HCEC 1CT (cell line): ENCODE data around the gene CD300LD.
"Not testable (repeated sequence)": the region's sequence is repeated elsewhere in the genome, so short reads cannot be mapped to it uniquely, and the experiment has no call there.

Experiments used
- DNase-seq: peaks from one replicate; pipeline ENCODE4 v3.0.0-alpha.2; 2017

Gene CD300LD

GRCh38 chr17:74592087-74592990, at the start of gene CD300LD:
CD300LD (minus strand) TSS chr17:74592283; CDS start chr17:74592202, 81 bp downstream.
- no peak for DNase-seq

DNA sequence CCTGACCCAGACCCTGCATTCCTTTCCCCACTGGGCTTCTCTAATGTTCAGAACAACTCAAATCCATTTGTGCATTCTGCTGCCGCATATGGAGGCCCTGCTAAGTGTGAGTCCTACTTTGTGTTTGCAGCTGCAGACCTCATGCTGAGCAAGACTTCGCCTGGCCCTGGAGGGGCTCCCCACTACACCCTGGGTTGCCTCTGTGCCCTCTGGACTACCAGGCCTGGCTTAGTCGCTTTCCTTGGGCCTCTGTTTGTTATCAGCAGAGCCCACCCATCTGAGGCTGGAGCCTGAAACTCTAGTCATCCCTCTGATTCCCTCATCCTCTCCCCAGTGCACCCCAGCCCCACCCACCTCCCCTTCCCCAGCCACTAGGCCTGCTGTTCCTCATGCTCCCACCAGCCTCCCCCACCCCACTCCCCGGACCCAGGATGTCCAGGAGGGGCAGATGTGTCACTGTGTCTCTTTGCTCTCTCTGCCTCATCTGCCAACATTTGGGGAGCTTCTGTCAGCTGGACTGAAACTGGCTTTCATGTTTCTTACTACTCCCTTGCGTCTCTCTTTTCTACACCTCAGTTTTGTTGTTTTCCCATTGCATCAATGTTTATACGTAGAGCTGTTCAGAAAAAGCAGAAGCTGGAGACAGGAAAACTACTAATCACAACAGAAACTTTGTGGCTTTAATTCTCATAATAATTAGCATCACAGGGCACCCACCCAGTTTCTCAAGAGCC, 49.3 kb upstream of the CD300LD start:
- no peak for DNase-seq

DNA sequence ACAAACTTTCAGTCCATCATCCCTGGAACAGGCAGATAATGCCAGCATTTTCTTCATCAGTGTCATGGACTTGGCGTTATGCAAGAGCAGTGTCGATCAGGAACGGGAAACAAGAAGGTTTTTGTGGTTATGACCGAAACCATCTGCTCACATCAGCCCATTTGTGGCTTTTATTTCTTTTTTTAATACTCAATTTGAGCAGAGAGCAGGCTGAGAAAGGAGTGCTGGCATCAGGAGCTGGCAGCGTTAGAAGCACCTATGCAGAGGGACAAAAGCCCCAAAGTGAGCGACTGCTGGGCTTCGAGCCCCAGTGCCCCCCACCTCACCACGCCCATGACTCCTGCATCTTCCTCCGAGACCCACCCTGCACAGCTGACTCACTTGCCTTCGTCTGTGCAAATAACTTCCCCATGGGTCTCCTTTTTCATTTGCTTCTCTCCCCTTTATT, 47.6 kb upstream of the CD300LD start:
- no peak for DNase-seq

DNA sequence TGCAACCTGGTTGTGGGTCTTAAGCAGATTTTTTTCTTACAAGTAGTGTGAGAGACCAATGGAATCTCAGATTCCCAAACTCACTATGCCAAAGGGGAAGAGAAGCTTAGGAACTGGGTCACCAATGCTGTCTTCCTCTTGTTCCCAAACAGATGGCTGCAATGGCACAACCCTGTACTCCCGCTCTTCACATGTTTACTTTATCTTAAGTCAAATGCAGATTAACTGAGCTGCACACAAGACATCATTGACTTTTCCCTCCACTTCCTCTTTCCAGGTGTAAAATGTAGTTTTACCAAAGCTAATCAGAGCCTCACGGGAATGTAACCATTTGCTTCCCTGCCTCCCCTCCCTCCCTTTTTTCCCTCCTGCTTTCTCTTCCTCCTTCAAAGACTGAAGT, 45.8 kb upstream of the CD300LD start:
- DNase-seq, result no peak

GRCh38 chr17:74637265-74637664, 45.2 kb upstream of the CD300LD start:
- DNase-seq, result no peak

DNA sequence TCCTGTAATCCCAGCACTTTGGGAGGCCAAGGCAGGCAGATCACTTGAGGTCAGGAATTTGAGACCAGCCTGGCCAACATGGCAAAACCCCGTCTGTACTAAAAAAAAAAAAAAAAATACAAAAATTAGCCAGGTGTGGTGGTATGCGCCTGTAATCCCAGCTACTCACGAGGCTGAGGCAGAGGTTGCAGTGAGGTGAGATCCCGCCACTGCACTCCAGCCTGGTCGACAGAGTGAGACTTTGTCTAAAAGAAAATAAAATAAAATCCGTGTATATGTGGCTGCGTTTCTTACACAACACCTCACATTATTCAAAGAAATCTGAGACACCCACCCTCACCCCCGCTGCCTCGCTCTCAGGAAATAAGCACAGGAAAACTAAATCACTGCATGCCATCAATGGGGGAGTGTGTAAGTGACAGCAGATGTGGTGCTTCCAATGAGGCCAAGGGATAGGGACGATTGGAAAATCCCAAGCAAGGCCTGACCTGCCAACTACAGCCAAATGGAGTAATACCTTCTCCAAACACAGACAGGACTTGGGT, 44.5 kb upstream of the CD300LD start:
- DNase-seq, result not testable (repeated sequence)

GRCh38 chr17:74635418-74635817, 43.3 kb upstream of the CD300LD start:
- no peak for DNase-seq

- DNase-seq, result no peak
These were observed 41.2 kb upstream of the CD300LD start for GRCh38 chr17:74633326-74633725.

DNA sequence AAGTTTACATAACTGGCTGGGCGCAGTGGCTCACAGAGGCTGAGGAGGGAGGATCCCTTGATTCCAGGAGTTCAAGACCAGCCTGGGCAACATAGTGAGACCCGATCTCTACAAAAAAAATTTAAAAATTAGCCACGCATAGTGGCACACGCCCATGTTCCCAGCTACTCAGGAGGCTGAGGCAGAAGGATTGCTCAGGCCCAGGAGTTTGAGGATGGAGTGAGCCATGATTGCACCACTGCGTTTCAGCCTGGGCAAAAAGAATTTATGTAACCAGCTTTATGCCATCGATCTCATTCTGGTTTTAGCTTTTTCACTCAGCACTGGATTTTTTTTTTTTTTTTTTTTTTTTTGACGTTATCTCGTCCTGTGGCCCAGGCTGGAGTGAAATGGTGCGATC, 40.5 kb upstream of the CD300LD start:
- DNase-seq, result no peak

DNA sequence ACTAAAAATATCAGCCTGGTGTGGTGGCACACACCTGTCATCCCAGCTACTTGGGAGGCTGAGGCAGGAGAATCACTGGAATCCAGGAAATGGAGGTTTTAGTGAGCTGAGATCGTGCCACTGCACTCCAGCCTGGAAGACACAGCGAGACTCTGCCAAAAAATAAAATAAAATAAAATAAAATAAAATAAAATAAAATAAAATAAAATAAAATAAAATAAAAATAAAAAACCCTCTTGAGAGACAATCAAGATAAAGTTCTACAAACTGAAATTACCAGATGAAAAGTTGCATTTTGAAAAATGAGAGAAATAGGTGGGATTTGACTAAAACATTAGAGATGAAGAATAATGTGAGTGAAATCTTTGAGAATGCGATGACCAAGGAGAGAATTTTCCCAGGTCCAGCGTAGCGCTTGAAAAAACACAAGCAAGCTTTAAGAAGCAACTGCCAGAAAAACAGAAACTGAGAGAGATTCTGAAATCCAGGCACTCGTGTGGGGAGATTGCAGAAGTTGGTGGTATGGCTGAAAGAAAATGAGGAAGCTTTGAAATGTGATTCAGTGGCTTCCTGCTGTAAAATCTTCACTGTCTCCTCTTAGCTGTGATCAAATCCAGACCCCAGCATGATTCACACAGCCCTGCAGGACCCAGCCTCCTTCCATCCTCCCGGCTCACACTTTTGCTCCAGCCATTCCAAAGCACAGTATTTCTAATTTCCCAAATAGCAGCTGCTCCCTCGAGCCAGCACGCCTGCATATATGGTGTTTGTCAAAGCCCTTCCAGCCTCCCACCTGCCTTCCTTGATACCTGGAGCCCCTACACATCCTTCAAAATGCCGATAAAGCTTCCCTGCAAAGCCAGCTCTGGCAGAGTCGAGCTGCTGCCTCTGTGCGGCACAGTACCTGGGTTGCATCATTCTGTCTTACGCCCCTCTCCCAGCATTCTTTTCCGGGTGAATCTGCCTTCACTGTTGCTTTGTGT, 39.7 kb upstream of the CD300LD start:
- DNase-seq, result no peak

DNA sequence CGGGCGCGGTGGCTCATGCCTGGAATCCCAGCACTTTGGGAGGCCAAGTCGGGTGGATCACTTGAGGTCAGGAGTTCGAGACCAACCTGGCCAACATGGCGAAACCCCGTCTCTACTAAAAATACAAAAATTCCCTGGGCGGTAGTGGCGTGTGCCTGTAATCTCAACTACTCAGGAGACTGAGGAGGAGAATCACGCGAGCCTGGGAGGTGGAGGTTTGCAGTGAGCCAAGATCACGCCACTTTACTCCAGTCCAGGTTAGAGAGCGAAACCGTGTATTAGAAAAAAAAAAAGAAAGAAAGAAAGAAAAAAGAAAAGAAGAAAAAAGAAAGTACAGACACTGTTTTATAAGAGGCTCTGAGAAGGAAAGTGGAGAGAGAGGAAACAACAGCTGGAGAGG, 38.2 kb upstream of the CD300LD start:
- DNase-seq, result not testable (repeated sequence)

GRCh38 chr17:74625661-74626060, 33.6 kb upstream of the CD300LD start:
- no peak for DNase-seq

DNA sequence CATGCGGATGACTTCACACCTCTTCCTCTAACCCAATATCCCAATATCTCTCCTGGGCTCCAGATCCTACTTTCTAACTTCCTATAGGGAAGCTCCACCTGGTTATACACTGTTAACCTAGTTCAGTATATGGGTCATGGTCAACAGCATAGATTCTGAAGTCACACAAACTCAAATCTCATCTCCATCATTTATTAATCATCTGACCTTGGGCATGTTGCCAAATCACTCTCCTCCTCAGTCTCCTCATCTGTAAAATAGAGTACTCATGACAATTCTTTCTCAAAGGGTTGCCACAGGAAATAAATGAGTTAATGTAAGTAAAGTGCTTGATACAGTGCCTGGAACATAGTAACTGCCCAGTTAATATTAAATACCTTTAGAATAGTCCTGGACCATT, 32.0 kb upstream of the CD300LD start:
- DNase-seq, result no peak

GRCh38 chr17:74623693-74624093, 31.6 kb upstream of the CD300LD start, which contains the start of gene CD300E:
CD300E (minus strand) TSS chr17:74623738; CDS start chr17:74623621, 117 bp downstream.
- DNase-seq, result no peak

DNA sequence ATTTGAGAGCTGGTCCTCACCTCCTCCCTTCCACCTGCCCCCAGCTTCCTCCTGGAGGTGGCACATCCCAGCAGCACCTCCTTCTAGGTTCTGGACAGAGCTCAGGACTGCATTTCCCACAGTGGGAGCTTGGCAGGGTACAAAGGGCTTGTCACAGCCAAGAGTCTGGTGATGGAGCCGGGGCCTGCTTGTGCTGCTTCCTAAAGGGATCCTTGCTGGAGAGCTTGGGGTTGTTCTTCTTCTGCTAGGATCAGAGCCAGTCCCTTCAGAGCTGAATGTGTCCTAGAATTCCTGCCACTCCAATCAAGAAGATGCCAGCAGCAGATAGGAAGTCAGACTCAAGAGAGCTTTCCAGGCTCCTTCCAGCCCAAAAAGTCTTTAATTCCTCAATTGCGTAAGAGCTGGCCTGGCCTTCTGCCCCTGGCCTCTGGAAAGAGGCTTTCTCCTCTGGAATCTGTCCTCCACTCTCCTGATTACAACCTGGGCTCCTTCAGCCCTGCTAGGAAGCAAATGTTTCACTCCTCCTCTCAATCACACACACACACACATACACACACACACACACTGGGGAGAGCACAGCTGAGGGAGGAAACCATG, 27.1 kb upstream of the CD300LD start:
- no peak for DNase-seq

DNA sequence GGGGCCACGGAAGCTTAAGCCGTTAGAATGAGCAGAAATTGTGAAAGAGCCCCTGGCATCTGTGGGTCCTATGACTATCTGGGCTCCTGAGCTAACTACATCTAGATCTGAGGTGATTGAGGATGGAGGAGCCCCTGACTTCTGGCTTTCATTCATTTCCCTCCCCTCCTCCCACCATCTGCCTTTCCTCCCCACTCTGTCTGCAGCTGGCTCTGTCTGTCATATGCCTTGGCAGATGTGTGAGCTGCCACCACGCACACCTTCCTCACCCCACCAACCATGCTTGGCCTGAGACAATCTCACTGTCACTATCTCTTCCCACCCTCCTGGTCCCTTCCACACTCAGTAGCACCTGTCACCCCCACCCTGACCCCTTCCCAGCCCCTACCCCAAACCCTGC, 26.4 kb upstream of the CD300LD start:
- DNase-seq, result no peak

- DNase-seq, result no peak
These were observed 24.6 kb upstream of the CD300LD start for GRCh38 chr17:74616696-74617095.

GRCh38 chr17:74612046-74612445, 20.0 kb upstream of the CD300LD start:
- DNase-seq, result no peak

DNA sequence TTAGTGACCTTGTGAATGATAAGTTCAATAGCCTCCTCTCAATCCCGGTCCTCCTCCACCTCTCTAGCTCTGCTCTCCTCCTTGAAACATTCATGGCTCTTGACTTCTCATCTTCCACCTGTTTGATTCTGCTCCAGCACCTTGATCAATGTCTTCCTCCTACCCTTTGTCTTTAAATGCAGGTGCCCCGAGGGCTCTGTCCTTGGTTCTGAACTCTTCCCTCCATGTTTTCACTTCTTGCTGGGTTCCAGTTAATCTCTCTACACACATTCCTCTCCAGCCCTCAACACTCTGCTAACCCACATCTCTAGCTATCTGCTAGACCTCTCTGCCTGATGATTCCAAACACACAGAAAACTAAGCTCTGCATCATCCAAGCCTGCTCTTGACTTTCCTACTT, 18.0 kb upstream of the CD300LD start:
- no peak for DNase-seq

DNA sequence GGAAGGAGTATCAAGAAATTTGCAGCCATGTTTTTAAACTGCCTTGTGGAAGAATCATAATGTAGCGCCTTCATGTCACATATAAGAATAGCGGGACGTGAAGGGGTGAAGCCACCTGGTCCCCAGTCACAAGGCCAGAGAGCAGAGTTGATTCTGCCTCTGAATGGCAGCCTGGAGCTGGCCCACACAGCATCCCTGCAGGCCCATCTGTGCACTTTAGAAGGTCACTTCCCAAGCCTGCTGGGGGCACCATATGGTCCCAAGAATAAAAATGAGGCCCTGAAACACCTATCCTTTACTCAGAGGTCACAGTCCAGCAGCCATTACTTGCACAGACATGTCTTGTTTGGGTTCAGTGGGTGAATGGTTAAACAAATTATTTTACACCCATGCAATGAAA, 16.4 kb upstream of the CD300LD start:
- no peak for DNase-seq

- no peak for DNase-seq
These were observed 15.1 kb upstream of the CD300LD start for GRCh38 chr17:74607221-74607620.

- no peak for DNase-seq
These were observed 14.0 kb upstream of the CD300LD start for GRCh38 chr17:74606050-74606449.
